Stimulated activated CD4-positive, alpha-beta T cell treated with anti-CD3 and anti-CD28 coated beads, Interleukin-4, amount 100 ng/mL, for 1 hour (primary cell): Measurements from ENCODE around the gene ACAP3.

Experiments
- DNase-seq: peaks from one replicate; pipeline ENCODE4 v3.0.0-alpha.2; 2020

ACAP3 gene

GRCh38 chr1:1284221-1285101, 23.3 kb downstream of the ACAP3 start:
- no peak for DNase-seq

GRCh38 chr1:1283821-1284220, 23.9 kb downstream of the ACAP3 start:
- DNase-seq = no peak

- DNase-seq = no peak
Observed at GRCh38 chr1:1282998-1283397, 24.7 kb downstream of the ACAP3 start.

GRCh38 chr1:1281533-1282321, 26.0 kb downstream of the ACAP3 start:
- no peak for DNase-seq

GRCh38 chr1:1280782-1281481, 26.8 kb downstream of the ACAP3 start:
- no peak for DNase-seq

GRCh38 chr1:1279028-1279427, 28.7 kb downstream of the ACAP3 start:
- no peak for DNase-seq

- no peak for DNase-seq
Observed at GRCh38 chr1:1278620-1279019, 29.1 kb downstream of the ACAP3 start.

GRCh38 chr1:1275836-1276235, 31.9 kb downstream of the ACAP3 start:
- DNase-seq = no peak

- DNase-seq = no peak
Observed at GRCh38 chr1:1274931-1275431, 32.7 kb downstream of the ACAP3 start.

- no peak for DNase-seq
Observed at GRCh38 chr1:1274299-1274930, 33.3 kb downstream of the ACAP3 start.

- DNase-seq = peak; percentile 92
Observed at GRCh38 chr1:1273512-1274298, 34.0 kb downstream of the ACAP3 start, which contains the start of gene UBE2J2. Gene UBE2J2 (minus strand): TSS chr1:1273854. CDS start chr1:1267992, 5,862 bp downstream.

GRCh38 chr1:1273209-1273511, 34.6 kb downstream of the ACAP3 start:
- DNase-seq = no peak

- no peak for DNase-seq
Observed at GRCh38 chr1:1272341-1273208, 35.2 kb downstream of the ACAP3 start.

- DNase-seq = no peak
Observed at GRCh38 chr1:1270813-1271212, 36.9 kb downstream of the ACAP3 start.

- DNase-seq = no peak
Observed at GRCh38 chr1:1268284-1268682, 39.4 kb downstream of the ACAP3 start.

GRCh38 chr1:1267488-1268283, 40.0 kb downstream of the ACAP3 start:
- DNase-seq = no peak

GRCh38 chr1:1264868-1265272, 42.9 kb downstream of the ACAP3 start:
- no peak for DNase-seq

GRCh38 chr1:1264026-1264425, 43.7 kb downstream of the ACAP3 start:
- DNase-seq = no peak

GRCh38 chr1:1262758-1263157, 45.0 kb downstream of the ACAP3 start:
- DNase-seq = no peak

GRCh38 chr1:1262071-1262470, 45.7 kb downstream of the ACAP3 start:
- DNase-seq = no peak
